Measurements from ENCODE around the gene RPP25. TPM values are rescaled to one million over a fixed set of nuclear protein-coding genes. Genes with fewer than 3 reads are reported as not detected.
A peak's percentile ranks its signal among the peaks of the same experiment; 100 is the strongest.
"Not testable (repeated sequence)": the region's sequence is repeated elsewhere in the genome, so short reads cannot be mapped to it uniquely, and the experiment has no call there.

RPP25 gene
- total RNA-seq, 1 donor from 2014 or later = 17.7 TPM

- Mint-ChIP-seq H3K4me1 (ENCODE audit: low read depth) (peaks cover 16% of the 10 kb centered on the region), H3K9me3 (ENCODE audit: low read depth) (no peaks in the 10 kb centered on the region), H3K36me3 (ENCODE audit: low read depth) (no peaks in the 10 kb centered on the region), H3K27ac (ENCODE audit: unreplicated experiment) (peak within 1 kb of the TSS; percentile 91), H3K4me3 (ENCODE audit: unreplicated experiment) (peak within 1 kb of the TSS; percentile 81), H3K27me3 (ENCODE audit: low read depth) (no peaks in the 10 kb centered on the region)
- peak; percentile 97 for DNase-seq (ENCODE audit: low spot score)
- no peak for TF ChIP-seq CTCF (IDR thresholded peaks at IDR 0.05)
Measured at GRCh38 chr15:74937590-74938371, 18.8 kb downstream of the RPP25 start, which contains the start of gene COX5A. COX5A (minus strand) TSS chr15:74938073; CDS start chr15:74938014, 59 bp downstream.

GRCh38 chr15:74937272-74937589, 19.3 kb downstream of the RPP25 start:
- no peaks in the 10 kb centered on the region for H3K36me3 Mint-ChIP-seq (ENCODE audit: low read depth)
- peaks cover 16% of the 10 kb centered on the region for H3K4me1 Mint-ChIP-seq (ENCODE audit: low read depth)
- no peaks in the 10 kb centered on the region for H3K9me3 Mint-ChIP-seq (ENCODE audit: low read depth)
- peak overlapping the region; percentile 81 for H3K27ac Mint-ChIP-seq (ENCODE audit: unreplicated experiment)
- TF ChIP-seq CTCF (IDR thresholded peaks at IDR 0.05) = no peak
- peak overlapping the region; percentile 81 for H3K4me3 Mint-ChIP-seq (ENCODE audit: unreplicated experiment)
- DNase-seq (ENCODE audit: low spot score) = no peak
- no peaks in the 10 kb centered on the region for H3K27me3 Mint-ChIP-seq (ENCODE audit: low read depth)

- peaks cover 16% of the 10 kb centered on the region for H3K4me1 Mint-ChIP-seq (ENCODE audit: low read depth)
- not testable (repeated sequence) for DNase-seq (ENCODE audit: low spot score); H3K9me3 Mint-ChIP-seq (ENCODE audit: low read depth); H3K27me3 Mint-ChIP-seq (ENCODE audit: low read depth); H3K36me3 Mint-ChIP-seq (ENCODE audit: low read depth)
- H3K4me3 Mint-ChIP-seq (ENCODE audit: unreplicated experiment) = peak overlapping the region; percentile 33
- peak; percentile 44 for TF ChIP-seq CTCF (IDR thresholded peaks at IDR 0.05)
- peak overlapping the region; percentile 59 for H3K27ac Mint-ChIP-seq (ENCODE audit: unreplicated experiment)
Measured at GRCh38 chr15:74935193-74935592, 21.4 kb downstream of the RPP25 start.

GRCh38 chr15:74933573-74933972, 23.0 kb downstream of the RPP25 start:
- no peak for TF ChIP-seq CTCF (IDR thresholded peaks at IDR 0.05)
- no peak for DNase-seq (ENCODE audit: low spot score)
- peaks cover 16% of the 10 kb centered on the region for H3K4me1 Mint-ChIP-seq (ENCODE audit: low read depth)
- peaks cover 8% of the 10 kb centered on the region for H3K36me3 Mint-ChIP-seq (ENCODE audit: low read depth)
- no peak overlapping the region for H3K27ac Mint-ChIP-seq (ENCODE audit: unreplicated experiment)
- H3K9me3 Mint-ChIP-seq (ENCODE audit: low read depth) = no peaks in the 10 kb centered on the region
- H3K4me3 Mint-ChIP-seq (ENCODE audit: unreplicated experiment) = no peak overlapping the region
- no peaks in the 10 kb centered on the region for H3K27me3 Mint-ChIP-seq (ENCODE audit: low read depth)

- H3K27me3 Mint-ChIP-seq (ENCODE audit: low read depth) = no peaks in the 10 kb centered on the region
- no peak overlapping the region for H3K27ac Mint-ChIP-seq (ENCODE audit: unreplicated experiment)
- H3K4me1 Mint-ChIP-seq (ENCODE audit: low read depth) = no peaks in the 10 kb centered on the region
- peaks cover 12% of the 10 kb centered on the region for H3K36me3 Mint-ChIP-seq (ENCODE audit: low read depth)
- no peak for DNase-seq (ENCODE audit: low spot score)
- no peak for TF ChIP-seq CTCF (IDR thresholded peaks at IDR 0.05)
- H3K4me3 Mint-ChIP-seq (ENCODE audit: unreplicated experiment) = no peak overlapping the region
- H3K9me3 Mint-ChIP-seq (ENCODE audit: low read depth) = no peaks in the 10 kb centered on the region
Measured at GRCh38 chr15:74928771-74929198, 27.8 kb downstream of the RPP25 start.
